Lung (tissue), 5 donors: ENCODE measurements around the gene RUFY1. TPM values are rescaled to one million over a fixed set of nuclear protein-coding genes. Genes with fewer than 3 reads are reported as not detected.

Source experiments
- polyA plus RNA-seq, 2 donors: library from polyadenylated mRNA; stranded (reverse); fragments of 200-250 nt; gene quantifications; one replicate each; pipeline ENCODE4 v1.2.1, GENCODE V29; 2013
- small RNA-seq: library from RNA; depleted of rRNA; stranded (forward); fragments of <200 nt; gene quantifications from one replicate; pipeline ENCODE3, GENCODE V24; 2014; ENCODE audit warnings: low replicate concordance
- total RNA-seq, 2 donors: library from RNA; depleted of rRNA in 1 of 2; stranded (reverse); fragments of >200 nt in 1 of 2; gene quantifications; one replicate each; pipeline ENCODE4 v1.2.1, GENCODE V29; 2014 to 2021
- donor health status: Bipolar disorder and iron deficiency.
- donor health status: healthy.
- donor health status: DM: yes; HTN: yes; CAD: no.

RUFY1 gene
- total and polyA plus RNA-seq, 4 donors = 37.3 to 58.6 (median 51.0) TPM

Small RNA genes within 50 kb of the gene (small RNA-seq; reads per million reads assigned to genes)
- gene AC136628.3 (not detected), gene RF00017 (not detected)

Other genes with a start within 250 kb of the RUFY1 start
- 10 to 100 TPM; 30.1 to 45.5 TPM for gene ADAMTS2, start 205.1 kb upstream of the RUFY1 start, total RNA-seq
- 10 to 100 TPM in 1 of 2 donors, 1 to 10 TPM in 1; 9.3 to 27.4 TPM for gene ADAMTS2, start 205.1 kb upstream of the RUFY1 start, polyA plus RNA-seq
- gene HNRNPH1, start 73.1 kb downstream of the RUFY1 start, total RNA-seq = 1,000 to 10,000 TPM in 1 of 2 donors, 100 to 1,000 TPM in 1; 422 to 1,791 TPM
- gene HNRNPH1, start 73.1 kb downstream of the RUFY1 start, polyA plus RNA-seq = 100 to 1,000 TPM; 185 to 189 TPM
- gene CBY3, start 130.5 kb downstream of the RUFY1 start, total RNA-seq = not detected
- under 1 TPM; 0.10 to 0.22 TPM for gene CBY3, start 130.5 kb downstream of the RUFY1 start, polyA plus RNA-seq
- 100 to 1,000 TPM; 340 to 924 TPM for gene CANX, start 148.4 kb downstream of the RUFY1 start, total RNA-seq
- 100 to 1,000 TPM; 132 to 248 TPM for gene CANX, start 148.4 kb downstream of the RUFY1 start, polyA plus RNA-seq
- 10 to 100 TPM; 26.0 to 34.5 TPM for gene MAML1, start 182.3 kb downstream of the RUFY1 start, total RNA-seq
- gene MAML1, start 182.3 kb downstream of the RUFY1 start, polyA plus RNA-seq = 10 to 100 TPM in 1 of 2 donors, 1 to 10 TPM in 1; 6.7 to 15.0 TPM
- 10 to 100 TPM in 1 of 2 donors, 1 to 10 TPM in 1; 4.0 to 25.3 TPM for gene LTC4S, start 243.4 kb downstream of the RUFY1 start, total RNA-seq
- gene LTC4S, start 243.4 kb downstream of the RUFY1 start, polyA plus RNA-seq = 10 to 100 TPM in 1 of 2 donors, 1 to 10 TPM in 1; 4.3 to 12.3 TPM